Ecto neural progenitor cell (in vitro differentiated cells): ENCODE results near the gene UBXN11.
A peak's percentile ranks its signal among the peaks of the same experiment; 100 is the strongest.

Source experiments
- DNase-seq: peaks from one replicate; pipeline ENCODE4 v3.0.0-alpha.2; 2018; ENCODE audit warnings: low spot score

UBXN11 gene, protein sequence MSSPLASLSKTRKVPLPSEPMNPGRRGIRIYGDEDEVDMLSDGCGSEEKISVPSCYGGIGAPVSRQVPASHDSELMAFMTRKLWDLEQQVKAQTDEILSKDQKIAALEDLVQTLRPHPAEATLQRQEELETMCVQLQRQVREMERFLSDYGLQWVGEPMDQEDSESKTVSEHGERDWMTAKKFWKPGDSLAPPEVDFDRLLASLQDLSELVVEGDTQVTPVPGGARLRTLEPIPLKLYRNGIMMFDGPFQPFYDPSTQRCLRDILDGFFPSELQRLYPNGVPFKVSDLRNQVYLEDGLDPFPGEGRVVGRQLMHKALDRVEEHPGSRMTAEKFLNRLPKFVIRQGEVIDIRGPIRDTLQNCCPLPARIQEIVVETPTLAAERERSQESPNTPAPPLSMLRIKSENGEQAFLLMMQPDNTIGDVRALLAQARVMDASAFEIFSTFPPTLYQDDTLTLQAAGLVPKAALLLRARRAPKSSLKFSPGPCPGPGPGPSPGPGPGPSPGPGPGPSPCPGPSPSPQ

DNA sequence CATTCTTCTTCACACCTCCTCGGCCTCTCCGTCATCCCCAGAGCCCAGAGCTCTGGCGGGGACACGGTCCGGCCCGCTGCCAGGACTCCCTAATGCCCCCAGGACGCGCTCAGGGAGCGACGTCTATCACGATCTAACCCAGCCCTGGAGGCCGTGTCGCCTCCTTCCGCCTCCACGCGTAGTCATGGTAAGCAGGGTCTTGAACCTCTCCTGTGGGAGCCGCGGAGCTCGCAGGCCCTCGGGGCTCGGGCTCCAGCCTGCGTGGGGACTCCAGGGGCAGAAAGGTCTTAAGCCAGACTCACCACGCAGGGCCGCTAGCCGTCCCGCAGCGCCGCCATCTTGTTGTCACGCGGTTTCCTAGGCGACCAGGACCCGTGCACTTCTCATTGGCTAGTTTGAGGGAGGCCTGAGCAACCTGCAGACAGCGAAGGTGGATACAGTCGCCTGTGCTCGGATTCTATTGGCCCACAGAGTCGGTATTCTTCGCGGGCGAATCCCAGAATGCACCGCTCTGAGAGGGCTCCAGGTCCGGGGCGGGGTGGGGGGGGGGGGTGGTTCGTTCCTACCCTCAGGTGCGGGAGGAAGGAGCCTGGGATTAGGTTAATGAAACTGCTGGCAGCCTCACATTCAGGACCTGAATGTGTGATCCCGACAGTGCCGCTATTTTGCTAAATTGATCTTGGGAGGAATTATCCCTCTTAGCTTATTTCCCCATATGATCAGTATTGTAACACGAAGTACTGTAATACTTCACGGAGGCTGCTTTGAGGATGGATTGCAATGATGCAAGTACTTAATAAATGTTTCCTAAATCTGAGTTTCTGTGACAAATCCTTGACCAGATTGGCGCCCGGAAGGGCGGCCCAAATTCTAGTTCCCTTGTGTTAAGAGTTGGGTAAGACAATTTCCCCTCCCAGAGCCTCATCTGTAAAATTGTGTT is at the start of gene UBXN11:
UBXN11 (minus strand) TSS at position 347 of the 940 bp plus-strand sequence. CDS start 3,753 bp downstream, outside the sequence.
- peak; percentile 98 for DNase-seq

DNA sequence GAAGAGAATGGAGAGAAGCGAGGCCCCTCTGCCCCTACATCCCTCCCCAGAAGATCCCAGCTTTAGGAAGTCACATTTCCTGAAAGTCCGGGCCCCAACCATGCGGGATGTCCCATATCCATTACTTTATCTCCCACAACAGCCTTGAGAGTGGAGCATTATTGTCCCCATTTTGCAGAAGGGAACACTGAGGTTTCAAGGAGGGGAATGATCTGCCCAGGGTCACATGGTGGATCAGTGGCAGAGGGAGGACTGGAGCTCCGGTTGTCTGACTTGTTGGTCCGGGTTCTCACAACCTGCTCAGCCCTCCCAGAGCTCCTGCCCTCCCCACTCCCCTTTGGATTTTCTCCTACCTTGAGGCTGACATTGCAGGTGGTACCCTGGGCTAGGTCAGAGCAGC is 49.7 kb upstream of the UBXN11 start:
- DNase-seq, result no peak

DNA sequence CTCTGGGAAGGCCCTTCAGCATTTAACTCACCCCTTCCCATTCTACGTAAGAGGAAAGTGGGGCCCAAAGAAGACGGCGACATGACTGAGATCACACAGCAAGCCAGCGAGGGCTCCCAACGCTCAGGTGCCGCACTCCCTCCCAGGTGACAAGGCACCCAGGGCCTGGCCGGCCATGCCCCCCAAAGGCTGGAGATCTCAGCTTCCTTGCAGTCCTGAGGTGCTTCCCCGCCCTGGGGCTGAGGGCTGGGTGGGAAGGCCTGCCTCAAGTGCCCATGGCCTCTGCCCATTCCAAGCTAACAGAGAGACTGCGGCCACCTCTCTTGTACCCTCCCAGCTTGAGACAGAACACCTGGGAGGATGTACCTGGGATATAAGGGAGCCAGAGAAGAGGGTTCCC is 48.5 kb upstream of the UBXN11 start:
- no peak for DNase-seq

DNA sequence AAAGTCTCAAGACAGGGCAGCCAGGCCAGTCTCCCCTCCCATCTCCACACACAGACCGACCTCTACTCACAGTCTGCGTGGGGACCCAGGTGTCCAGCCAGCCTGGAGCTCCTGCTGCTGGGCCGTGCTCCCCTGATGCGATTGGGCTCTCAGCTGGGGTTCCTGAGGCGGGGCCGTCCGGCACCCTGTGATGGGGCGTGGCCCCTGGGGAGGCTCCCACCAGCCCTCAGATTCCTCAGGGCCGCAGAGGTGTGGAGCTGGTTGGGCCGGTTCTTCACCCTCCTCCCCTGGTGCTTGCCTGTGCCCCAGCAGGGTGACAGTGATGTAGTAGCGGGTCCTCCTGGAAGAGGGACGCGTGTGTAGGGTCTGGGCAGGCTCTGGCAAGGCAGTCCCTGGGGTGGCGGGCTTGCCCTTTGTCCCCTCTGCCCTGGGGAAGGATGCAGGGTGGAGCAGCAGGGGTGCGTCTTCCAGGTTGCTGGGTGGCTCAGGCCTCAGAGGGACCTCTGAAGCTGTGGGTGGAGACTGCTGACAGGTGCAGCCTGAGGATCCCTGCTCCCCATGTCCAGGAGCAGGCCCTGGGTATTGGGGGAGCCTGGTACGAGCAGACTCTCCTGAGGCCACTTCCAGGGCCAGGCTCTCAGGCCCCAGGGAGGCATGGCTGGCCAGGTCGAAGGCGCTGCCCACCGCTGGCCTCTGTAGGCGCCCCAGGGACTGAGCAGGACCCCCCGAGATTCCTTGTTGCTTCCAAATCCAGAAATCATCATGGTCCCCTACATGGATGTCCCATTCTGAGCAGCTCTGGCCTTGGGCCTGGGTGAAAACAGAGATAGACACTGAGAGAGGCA is 47.8 kb upstream of the UBXN11 start, which contains the start of gene CRYBG2:
CRYBG2 (minus strand) TSS at position 155 of the 845 bp plus-strand sequence. CDS start 7,473 bp downstream, outside the sequence.
- DNase-seq, result no peak

DNA sequence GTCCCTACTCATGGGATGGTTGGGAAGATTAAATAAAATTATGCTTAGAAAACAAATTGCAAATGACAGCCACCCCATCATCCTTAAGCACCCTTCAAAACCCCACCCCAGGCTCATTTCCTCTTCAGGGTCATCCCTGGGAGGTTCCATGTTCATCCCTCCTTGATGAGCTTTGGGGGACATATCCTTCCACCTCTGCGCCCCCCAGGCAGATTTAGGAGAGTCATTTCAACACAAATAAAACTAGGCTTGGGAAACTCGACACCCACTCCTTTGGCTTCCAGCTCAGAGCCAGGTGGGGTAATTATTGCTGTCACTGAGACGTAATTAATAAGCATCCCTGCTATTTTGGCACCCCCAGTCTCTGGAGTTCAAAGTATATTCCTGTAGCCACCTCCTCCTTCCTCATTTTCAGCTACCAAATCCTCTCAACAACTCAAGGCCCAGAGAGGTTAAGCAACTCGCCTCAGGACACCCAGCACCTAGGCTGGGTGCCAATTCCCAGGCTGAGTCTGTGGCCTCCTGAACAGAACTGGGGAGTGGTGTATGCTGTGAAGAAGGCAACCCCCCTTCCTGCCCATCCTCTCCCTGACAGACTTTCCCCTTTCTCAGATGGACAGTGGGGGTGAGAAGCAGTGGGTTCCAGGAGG is 46.9 kb upstream of the UBXN11 start:
- no peak for DNase-seq

DNA sequence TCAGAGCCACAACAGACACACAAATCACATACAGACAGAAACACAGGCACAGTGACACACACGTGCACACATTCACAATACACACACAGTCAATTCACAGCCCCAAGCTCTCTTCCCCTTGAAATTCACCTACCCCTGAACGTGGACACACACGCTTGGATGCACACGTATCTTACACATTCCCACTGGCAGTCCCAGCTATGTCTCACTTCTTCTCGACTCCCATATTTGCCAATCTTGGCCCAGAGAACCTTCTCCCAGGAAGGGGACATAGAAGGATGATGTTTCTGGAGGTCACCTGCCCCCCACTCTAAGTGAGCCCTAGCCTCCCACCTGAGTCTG is 45.9 kb upstream of the UBXN11 start:
- DNase-seq, result no peak

DNA sequence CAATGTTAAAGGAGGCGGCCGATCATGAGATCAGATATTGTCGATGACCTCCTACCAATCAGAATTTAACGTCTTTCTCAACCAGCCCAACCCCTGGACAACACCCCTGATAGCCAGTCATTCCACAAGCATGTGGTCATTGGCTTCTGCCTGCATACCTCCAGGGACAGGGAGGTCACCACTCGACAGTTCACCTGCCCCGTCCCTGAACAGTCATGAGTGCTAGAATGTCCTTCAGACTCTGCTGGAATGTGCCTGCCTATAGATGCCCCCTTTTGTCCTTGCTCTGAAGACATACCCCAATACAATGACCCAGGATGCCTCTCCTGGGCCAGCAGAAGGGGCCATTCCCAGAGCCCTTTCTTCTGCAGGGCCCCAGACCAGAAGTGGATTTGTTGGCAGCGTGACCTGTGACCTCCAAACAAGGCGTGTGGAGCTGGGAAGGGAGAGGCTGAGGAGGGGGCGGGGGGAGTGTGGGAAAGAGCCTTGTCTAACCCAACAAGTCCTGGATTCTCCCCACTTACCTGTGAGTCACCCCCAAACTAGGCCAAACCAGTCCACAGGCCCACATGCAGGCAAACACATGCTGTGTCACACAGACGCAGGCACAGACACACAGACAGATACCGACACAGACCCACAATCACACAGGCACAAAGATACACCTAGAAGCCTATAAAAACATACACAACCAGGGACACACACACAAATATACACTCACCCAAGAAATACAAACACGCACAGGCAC is 45.3 kb upstream of the UBXN11 start:
- peak; percentile 60 for DNase-seq

DNA sequence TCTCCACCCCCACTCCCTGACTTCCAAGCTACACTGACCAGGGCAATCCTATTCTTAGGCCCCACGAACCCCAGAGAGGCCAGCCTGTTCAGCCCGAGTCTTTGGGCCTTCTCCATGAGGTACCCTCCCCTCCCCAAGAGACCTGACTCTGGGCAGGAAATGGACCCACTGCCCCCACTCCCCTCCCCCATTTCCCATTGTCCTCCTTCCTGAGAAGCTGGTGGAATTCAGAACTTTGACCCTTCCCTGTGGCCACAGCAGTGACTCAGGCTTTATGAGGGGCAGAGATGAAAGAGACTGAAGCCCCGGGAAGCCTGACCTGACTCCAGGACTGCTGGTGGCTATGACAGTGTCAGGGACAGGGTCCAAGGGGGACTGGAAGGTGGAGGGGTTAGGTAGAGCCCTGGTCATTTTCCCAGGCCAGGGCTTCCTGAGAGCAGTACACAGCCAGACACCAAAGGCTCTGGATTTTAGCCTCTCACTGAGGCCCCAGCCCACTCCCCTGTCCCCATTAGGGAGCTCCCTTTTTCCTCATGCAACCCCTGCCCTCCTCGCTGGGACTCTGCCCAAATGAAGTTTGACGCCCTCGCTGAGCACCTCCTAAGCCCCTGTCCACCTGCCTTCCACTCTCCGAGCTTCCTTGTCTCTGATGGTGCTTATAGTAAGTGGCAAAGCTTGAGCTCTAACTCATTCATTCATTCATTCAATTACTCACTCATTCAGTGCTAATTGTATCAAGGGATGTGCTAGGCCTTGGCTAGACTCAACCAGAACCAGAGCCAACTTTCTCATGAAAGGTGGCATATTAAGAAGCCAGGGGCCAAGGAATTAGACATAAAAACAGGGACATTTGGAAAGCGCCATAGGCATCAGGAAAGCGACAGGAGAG is 44.5 kb upstream of the UBXN11 start:
- peak; percentile 73 for DNase-seq

DNA sequence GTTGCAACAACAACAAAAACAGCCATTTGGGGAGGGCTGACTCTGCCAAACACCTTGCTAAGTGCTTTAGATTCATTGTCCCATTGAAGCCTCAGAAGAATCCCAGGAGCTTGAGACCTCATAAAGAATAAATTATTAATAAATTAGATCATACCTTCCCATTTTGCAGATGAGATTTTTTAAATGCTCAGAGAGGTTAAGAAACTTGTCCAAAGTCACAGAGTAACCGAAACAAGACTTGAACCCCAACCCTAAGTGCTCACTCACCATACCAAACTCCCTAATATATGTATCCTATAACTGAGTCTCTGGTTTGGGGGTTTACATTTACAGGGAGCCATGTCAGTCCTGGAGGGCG is 43.9 kb upstream of the UBXN11 start:
- DNase-seq, result no peak

DNA sequence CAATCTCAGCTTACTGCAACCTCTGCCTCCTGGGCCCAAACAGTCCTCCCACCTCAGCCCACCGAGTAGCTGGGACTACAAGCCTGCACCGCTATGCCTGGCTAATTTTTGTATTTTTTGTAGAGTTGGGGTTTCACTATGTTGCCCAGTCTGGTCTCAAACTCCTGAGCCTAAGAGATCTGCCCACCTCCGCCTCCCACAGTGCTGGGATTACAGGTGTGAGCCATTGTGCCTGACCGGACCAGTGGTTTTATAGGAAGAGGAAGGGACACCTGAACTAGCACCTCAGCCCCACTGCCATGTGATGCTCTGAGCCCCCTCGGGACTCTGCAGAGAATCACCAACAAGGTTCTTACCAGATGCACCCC is 43.4 kb upstream of the UBXN11 start:
- no peak for DNase-seq

DNA sequence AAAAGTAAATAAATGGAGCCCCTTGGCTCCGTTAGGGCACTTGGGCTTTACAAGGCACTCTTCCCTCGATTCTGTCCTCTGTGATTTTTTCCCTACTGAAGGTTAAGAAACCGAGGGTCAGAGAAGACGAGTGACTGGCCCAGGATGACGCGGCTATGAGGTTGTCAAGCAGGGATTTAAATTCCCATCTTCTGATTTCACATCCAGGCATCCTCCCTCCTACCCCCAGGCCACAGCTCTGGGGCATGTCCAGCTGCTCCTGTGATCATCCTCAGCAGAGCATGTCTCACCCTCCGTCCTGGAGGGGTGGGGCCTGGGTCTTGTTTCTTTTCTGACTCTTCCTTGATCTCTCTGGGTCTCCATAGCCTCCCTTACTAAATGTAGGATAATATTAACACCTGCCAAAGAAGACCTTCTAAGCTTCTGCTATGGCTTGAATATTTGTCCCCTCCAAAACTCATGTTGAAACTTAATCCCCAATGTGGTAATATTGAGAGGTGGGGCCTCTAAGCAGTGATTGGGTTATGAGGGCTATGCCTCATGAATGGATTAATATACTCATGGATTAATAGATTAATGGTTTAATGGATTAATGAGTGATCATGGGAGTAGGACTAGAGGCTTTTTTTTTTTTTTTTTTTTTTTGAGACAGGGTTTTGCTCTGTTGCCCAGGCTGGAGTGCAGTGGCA is 42.9 kb upstream of the UBXN11 start:
- peak; percentile 62 for DNase-seq

DNA sequence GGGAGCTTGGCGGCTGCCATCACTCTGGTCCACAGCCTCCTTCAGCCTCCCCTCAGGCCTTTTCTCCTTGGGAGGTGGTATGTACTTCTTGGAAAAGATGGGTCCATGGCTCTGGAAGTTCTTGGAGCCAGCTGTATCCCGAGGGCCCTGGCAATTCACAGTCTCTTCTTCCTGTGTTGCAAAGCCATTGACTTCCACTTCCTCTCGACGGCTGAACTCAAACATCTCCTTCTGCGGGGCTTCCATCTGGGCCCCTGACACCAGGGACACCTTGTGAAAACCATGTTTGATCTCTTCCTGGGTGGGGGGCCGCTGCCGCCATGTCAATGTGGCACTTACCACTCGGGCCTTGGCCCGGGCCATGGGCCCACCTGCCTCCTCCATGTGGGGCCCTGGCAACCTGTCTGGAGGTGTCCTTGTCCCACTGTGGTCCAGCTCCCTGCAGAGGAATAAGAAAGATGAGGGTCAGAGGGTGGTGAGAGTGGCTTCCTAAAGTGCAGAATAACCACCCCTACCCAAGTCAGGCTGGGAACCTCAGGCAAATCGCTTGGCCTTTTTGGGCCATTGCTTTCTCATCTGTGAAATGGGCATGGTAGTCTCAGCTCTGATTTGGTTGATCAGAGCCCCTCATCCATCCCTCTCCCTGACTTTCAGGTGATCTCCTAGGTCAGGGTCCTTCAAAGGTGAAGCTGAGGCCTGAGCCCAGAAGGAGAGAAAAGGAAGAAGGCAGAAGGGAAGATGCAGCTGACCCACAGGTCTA is 40.0 kb upstream of the UBXN11 start:
- no peak for DNase-seq

DNA sequence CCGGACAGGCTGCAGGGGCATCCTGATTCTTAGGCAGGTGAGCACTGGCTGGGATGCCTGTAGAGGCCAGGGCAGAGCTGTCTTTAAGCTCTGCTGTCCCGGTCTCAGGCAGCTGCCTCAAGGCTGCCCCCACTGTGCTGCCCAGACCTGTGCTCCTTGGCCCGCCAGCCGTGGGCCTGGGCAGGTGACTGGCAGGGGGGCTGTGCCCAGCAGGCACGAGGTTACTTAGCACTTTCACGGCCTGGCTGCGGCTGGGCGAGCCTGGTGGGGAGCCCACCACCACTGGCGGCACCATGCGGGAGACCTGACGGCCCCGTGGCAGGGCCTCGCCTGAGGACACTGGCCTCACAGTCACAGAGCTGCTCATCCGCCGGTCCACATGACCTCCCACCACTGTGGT is 39.3 kb upstream of the UBXN11 start:
- DNase-seq, result peak; percentile 53

DNA sequence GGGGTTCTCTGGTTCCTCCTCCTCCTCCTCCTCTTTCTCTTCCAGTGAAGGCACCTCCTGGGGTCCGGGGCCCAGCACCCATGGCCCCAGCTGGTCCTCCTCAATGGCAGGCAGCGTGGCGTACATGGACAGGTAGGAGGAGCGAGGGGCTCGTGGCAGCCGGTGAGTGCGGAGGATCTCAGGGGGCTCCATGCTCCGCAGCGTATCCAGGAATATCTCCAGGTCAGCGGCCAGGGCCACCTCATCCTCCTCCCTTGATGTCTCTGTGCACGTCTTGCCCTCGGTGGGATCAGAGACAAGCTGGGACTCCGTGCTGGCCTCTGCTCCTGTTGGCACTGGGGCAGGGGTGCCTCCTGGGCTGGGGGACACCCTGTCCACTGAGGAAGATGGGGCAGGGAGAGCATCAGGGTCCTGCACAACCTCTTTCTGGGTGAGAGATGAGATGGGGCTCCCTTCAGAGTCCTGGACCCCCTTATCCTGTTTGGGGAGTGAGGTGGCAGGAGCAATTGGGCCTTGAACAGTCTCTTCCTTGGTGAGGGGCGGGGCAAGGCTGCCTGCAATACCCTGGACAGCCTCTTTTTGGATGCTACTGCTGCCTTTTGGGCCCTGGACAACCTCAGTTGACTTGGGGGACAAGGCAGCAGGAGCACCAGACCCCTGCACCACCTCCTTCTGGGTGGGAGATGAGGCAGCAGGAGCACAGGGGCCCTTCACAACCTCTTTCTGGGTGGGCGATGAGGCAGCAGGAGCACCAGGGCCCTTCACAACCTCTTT is 37.9 kb upstream of the UBXN11 start:
- no peak for DNase-seq

DNA sequence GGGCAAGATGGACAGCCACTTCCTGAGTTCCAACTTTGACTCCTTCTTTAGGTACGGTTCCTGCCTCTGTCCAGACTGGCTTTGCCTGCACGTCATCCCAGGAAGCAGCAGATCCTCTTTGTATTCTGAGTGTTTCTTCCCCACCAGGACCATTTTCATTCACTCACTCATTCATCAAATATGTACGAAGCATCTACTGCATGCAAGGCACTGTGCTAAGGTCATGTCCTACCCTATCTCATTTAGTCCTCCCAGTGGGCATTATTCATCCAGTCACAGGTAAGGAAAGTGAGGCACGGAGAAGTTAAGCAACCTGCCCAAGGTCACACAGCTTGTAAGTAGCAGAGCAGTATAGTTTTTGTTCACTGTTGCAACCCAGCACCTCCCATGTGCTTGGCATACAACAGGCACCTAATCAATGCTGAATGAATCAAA is 33.6 kb upstream of the UBXN11 start:
- no peak for DNase-seq

DNA sequence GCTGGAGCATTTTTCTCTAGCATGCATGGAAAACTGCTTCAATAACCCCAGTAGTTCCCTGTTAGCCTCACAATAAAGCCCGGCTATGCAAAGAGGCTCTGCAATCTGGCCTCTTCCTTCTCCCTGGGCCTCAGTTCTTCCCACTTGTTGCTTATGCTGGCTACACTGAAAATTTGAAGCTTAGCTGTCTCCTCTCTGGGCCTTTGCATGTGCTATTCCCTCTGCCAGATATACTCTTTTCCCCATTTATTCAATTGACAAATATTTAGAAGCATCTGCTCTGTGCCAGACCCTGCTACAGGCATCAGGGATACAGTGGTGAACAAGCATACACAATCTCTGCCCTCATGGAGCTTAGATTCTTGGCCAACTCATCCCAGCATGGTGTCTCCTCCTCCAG is 32.2 kb upstream of the UBXN11 start:
- no peak for DNase-seq

DNA sequence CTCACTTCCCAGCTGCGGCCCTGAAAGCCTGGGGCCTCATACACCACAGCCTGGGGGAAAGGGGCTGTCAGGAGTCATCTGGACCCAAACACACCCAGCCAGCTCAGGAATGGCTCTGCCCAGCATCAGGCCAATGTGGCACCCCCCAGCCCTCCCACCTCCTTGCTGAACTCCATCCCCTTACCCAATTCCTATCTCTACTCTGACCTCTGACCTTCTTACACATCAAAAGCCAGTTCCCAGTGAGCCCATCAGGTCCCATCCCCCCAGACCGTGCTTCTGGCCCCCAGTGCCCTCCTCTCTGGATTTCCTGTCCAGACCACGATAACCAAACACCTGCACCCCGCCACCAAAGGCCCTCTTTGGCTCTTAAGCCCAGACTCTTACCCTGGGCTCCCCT is 31.2 kb upstream of the UBXN11 start:
- DNase-seq, result no peak

DNA sequence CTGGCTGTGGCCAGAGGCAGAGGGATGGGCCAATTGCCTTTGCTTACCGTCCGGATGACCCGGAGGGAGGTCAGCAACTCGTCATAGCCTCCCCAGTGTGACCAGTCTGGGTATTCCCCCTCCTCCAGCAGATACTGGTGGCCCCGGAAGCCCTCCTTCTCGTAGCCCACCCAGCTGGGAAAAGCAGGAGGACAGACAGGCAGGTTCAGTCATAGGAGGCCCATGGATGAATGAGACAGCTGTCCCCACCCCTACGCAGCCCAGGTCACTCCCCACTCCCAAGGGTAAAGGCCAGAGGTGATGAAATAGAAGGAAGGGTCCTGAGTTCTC is 30.7 kb upstream of the UBXN11 start:
- no peak for DNase-seq
